Measurements from ENCODE around the gene SLC4A8. TPM values are rescaled to one million over a fixed set of nuclear protein-coding genes. Genes with fewer than 3 reads are reported as not detected.

Gene SLC4A8
- total and polyA plus RNA-seq, 12 donors: 3.0 to 27.0 (median 11.6) TPM

DNA sequence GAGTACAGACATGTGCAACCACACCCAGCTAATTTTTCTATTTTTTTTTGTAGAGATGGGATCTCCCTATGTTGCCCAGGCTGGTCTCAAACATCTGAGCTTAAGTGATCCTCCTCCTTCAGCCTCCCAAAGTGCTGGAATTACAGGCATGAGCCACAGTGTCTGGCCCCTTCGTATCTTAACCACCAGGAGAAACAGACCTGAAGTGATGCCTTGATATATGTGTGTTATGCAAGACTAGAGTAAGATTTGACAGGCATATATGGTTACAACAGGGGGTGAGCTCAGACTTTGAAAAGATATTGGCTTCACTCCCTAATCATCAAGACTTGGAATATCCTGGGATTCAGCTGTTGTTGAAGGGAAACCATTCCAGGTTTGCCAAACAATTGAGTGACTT, 22.7 kb upstream of the SLC4A8 start:
- H3K4me3 ChIP-seq: no peak overlapping the region
- WGBS, 4 donors: 0% methylated on average over 1 of the region's 1 CpG
- H3K27me3 ChIP-seq: no peaks in the 10 kb centered on the region
- TF ChIP-seq, protein P1, sequence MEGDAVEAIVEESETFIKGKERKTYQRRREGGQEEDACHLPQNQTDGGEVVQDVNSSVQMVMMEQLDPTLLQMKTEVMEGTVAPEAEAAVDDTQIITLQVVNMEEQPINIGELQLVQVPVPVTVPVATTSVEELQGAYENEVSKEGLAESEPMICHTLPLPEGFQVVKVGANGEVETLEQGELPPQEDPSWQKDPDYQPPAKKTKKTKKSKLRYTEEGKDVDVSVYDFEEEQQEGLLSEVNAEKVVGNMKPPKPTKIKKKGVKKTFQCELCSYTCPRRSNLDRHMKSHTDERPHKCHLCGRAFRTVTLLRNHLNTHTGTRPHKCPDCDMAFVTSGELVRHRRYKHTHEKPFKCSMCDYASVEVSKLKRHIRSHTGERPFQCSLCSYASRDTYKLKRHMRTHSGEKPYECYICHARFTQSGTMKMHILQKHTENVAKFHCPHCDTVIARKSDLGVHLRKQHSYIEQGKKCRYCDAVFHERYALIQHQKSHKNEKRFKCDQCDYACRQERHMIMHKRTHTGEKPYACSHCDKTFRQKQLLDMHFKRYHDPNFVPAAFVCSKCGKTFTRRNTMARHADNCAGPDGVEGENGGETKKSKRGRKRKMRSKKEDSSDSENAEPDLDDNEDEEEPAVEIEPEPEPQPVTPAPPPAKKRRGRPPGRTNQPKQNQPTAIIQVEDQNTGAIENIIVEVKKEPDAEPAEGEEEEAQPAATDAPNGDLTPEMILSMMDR (IDR thresholded peaks at IDR 0.05): no peak
- TF ChIP-seq POLR2A (IDR thresholded peaks at IDR 0.05): no peak
- DNase-seq: no peak
- no peak overlapping the region for H3K27ac ChIP-seq
- no peaks in the 10 kb centered on the region for H3K9me3 ChIP-seq (replicated peaks in 1 of 3)
- intact Hi-C loops (cut with DNase I): no loop called here
- no peaks in the 10 kb centered on the region for H3K4me1 ChIP-seq (replicated peaks in 1 of 2)
- H3K36me3 ChIP-seq (replicated peaks in 1 of 2): no peaks in the 10 kb centered on the region

GRCh38 chr12:51403159-51403558, 21.5 kb upstream of the SLC4A8 start:
- Histone ChIP-seq H3K9me3 (replicated peaks in 1 of 3) (no peaks in the 10 kb centered on the region), H3K27ac (no peak overlapping the region), H3K4me1 (replicated peaks in 1 of 2) (no peaks in the 10 kb centered on the region), H3K36me3 (replicated peaks in 1 of 2) (no peaks in the 10 kb centered on the region), H3K4me3 (no peak overlapping the region), H3K27me3 (no peaks in the 10 kb centered on the region)
- intact Hi-C loops (cut with DNase I): no loop called here
- TF ChIP-seq, protein P1 (IDR thresholded peaks at IDR 0.05): no peak
- TF ChIP-seq POLR2A (IDR thresholded peaks at IDR 0.05): no peak
- 80 to 89% (median 87%) methylated on average over 6 of the region's 6 CpGs for WGBS, 4 donors
- no peak for DNase-seq

DNA sequence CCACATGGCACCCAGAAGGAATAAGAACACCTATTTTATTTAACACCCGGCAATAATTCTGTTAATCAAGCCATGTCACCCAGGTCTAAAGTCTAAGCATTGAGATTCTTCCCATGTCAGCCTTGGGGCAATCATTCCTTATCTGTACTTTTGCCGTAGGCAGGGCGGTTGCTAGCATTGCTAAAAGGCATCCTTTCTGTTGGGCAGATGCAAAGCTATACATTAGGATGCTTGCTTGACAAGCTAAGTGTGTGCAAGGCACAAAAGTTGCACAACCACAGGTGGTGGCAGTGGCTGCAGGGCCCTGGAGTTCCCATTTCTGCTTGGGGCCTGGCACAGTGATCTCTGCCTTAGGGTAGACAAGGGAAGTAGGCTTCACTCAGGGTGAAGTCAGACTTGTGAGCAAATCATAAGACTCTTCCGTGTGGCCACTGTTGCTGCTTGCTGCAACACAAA, 20.9 kb upstream of the SLC4A8 start:
- 81 to 85% (median 84%) methylated on average over 4 of the region's 4 CpGs for WGBS, 4 donors
- intact Hi-C loops (cut with DNase I): no loop called here
- H3K27ac ChIP-seq: no peak overlapping the region
- no peaks in the 10 kb centered on the region for H3K27me3 ChIP-seq
- DNase-seq: peak in 3 of 7 donors; percentile 28 to 63 (median 38)
- H3K4me1 ChIP-seq (replicated peaks in 1 of 2): no peaks in the 10 kb centered on the region
- no peaks in the 10 kb centered on the region for H3K9me3 ChIP-seq (replicated peaks in 1 of 3)
- H3K4me3 ChIP-seq: no peak overlapping the region
- no peaks in the 10 kb centered on the region for H3K36me3 ChIP-seq (replicated peaks in 1 of 2)
- TF ChIP-seq, protein P1 (IDR thresholded peaks at IDR 0.05): no peak
- no peak for TF ChIP-seq POLR2A (IDR thresholded peaks at IDR 0.05)

DNA sequence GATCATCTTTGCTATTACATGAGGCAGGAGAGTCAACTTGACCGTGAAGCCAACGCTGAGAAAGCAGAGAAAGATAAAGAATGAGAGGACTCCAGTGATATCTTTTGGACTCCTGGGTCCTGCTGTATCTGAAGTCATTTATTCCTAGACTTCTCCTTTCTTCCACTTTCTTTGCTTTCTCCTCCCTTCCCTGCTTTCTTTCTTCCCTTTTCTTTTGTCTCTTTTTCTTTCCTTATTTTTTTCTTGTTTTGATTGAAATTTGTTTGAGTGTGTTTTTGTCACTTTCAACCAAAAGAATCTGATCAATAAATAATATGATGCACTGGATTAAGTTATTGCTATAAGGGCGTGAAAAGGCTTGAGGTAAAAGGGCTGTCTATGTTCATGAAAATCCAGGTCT, 20.0 kb upstream of the SLC4A8 start:
- no peak for DNase-seq
- Histone ChIP-seq H3K4me3 (no peak overlapping the region), H3K36me3 (replicated peaks in 1 of 2) (no peaks in the 10 kb centered on the region), H3K4me1 (replicated peaks in 1 of 2) (no peaks in the 10 kb centered on the region), H3K27me3 (no peaks in the 10 kb centered on the region), H3K9me3 (replicated peaks in 1 of 3) (no peaks in the 10 kb centered on the region), H3K27ac (peak overlapping the region in 1 of 5 donors; percentile 34)
- WGBS, 4 donors: 81 to 94% (median 87%) methylated on average over 3 of the region's 3 CpGs
- TF ChIP-seq POLR2A (IDR thresholded peaks at IDR 0.05): no peak
- TF ChIP-seq, protein P1 (IDR thresholded peaks at IDR 0.05): no peak
- intact Hi-C loops (cut with DNase I): no loop called here

All from adrenal gland (tissue), 12 donors.